GM04504 (cell line): Measurements from ENCODE around the gene POU2F3.

Experiments used
- DNase-seq: peaks from one replicate; pipeline ENCODE4 v3.0.0-alpha.2; 2012; ENCODE audit warnings: low read depth

Gene POU2F3

DNA sequence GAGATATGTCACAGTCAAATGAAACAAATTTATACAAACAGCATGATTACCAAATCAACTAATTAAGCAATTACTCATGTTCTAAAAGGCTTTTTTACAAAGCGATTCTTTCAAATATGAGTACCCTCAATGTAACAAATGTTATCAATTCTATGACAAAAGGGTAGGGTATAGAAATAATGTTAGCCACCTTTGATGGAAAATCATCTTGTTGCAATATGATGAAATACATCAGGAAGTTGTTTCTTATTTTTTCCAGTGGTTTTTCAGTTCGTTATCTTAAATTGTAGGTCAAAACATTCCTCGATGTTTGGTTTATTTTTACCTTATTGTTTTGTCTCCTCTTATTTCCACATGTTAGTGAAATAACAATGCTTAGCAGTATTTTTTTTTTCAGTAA, 102.7 kb downstream of the POU2F3 start:
- DNase-seq = no peak

DNA sequence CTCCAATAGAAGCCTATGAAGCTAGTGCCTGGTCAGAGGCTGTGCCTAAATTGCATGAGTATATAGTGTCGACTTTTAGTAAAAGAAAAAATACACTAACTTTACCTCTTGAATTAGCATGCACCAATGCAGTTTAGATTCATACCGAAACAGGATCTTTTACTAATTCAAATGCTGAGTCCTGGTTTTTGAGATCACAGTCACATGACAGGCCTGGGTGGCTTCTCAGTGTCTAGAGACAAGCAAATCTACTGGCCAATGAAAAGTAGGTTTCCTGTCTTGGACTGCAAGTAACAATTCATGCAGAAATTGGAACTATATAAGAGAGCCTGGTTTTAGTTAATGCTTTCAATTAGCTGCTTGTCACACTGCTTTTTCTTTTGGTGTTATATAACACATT, 103.5 kb downstream of the POU2F3 start:
- no peak for DNase-seq

DNA sequence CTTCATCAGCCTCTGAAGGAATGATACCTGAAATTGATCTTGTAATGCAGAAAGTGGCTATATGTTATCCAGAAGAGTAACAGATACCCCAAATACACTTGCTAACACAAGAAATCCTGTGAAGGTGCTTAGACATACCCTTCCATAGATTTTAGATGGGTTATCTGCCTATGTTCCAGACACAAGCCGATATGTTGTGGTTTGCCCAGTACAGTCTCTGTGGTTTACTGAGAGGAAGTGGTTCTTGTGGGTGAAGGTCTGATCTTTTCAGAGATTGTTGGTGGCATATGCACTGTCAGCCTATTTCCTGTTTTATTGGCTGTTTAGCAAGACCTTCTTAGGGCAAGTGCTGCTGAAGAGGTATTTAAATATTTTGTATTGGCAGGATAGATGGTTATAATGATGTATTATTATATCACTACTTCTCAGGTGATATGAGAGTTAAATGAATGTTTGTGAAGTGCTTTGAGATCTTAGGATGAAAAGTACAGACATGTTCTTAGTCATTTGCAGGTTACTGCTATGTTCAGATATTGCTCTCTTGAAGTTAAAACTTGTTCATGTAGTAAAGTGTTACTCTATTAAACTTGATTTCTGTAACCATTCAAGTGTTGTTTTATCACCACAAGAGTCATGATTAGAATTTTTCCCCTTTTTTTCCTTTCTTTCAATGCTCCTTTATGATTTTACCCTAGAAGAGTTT, 104.5 kb downstream of the POU2F3 start:
- DNase-seq = no peak

DNA sequence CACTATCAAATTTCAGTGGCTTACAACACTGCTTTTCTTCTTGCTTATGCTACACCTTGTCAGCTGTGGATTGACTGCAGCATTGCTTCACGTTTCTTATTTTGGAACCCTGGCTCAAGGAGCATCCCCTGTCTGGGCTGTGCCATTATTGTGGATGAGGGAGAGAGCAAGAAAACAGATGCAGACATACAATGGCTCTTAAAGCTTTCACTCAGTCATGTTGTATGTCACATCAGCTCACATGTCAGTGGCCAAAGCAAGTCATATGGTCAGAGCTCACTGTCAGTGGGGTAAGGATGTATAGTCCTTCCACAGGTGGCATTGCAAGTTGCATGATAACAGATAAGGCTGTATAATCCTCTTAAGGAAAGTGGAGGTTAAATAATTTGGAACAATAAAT, 106.3 kb downstream of the POU2F3 start:
- no peak for DNase-seq

DNA sequence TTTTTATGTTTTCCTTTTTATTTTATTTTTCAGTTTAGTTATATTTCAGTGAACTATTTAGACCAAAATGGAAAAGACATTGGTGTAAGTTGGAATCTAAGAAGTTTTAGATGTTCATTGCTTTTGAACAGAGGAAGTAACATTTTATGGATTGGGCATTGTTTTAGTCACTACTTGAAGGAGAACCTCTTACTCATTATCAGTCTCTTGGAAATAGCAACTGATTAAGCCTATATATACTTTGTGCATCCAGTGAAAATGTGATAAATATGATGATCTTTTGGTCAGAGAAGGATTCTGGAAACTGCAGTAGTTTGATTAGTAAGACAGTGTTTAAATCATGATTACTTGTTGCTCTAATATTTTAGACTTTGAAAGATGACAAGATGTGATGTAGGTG, 110.7 kb downstream of the POU2F3 start:
- no peak for DNase-seq

DNA sequence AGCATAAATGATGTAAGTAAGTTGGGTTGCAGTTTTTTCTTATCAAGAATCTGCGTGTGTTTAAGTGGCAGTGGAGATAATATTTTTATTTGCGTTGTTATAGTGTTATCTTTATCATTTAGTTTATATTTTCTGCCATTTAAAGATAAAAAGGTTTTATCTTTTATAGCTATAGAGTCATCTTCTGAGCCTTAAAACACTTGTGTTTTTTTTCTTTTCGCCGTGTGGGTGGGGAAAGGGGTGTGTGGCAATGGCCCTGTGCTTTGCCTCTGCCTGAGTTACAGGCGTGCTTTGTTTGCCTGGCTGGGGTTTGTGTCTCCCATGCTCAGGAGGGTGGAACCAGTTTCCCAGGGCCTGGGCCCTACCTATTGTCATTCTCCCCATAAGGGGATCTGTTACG, 112.5 kb downstream of the POU2F3 start:
- no peak for DNase-seq

DNA sequence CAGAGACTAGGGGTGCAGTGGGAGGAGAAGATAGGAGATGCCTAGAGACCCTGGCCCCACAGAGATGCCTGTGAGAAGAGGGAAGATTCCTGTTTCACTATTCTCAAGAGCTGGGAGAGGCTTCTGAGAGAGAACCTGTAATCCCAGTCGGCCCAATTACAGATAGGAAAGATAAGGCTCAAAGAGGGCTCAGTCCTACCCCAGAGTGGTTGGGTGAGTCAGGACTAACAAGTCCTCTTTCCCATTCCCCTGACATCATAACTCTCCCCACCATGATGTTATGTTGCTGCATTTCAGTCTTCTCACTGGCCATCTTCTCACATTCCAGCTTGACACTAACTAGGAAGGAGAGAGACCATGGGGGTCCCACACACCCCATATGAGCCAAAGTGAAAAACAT, 114.1 kb downstream of the POU2F3 start:
- DNase-seq = no peak

DNA sequence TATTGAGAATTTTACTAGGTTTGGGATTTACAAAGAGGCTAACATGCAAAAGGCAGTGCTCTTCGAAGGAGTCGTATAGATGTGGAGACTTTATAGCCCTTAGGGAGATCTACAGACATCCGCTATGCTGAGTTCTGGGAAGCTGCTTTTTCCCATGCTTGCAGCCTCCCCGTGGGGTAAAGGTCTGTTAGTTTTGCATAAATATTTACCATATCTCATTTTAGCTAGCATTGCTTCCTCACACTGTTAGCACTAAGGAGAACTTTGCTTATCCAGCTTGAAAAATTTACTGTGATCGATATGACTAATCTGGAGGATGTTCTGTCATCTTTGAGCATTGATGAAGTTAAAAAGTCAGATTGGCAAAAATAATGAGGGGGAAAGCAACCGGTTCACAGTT, 114.8 kb downstream of the POU2F3 start:
- no peak for DNase-seq

DNA sequence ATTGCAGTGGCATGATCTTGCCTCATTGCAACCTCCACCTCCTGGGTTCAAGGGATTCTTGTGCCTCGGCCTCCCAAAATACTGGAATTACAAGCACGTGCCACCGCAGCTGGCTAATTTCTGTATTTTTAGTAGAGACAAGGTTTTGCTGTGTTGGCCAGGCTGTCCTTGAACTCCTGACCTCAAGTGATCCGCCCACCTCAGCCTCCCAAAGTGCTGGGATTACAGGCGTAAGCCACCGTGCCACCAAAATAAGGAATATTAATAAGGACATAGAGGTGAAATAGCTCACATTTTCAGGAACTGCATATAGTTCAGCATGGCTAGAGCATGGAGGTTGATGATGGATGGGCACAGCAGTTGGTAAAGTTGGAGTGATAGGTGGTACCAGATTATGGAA, 117.7 kb downstream of the POU2F3 start:
- DNase-seq = no peak

DNA sequence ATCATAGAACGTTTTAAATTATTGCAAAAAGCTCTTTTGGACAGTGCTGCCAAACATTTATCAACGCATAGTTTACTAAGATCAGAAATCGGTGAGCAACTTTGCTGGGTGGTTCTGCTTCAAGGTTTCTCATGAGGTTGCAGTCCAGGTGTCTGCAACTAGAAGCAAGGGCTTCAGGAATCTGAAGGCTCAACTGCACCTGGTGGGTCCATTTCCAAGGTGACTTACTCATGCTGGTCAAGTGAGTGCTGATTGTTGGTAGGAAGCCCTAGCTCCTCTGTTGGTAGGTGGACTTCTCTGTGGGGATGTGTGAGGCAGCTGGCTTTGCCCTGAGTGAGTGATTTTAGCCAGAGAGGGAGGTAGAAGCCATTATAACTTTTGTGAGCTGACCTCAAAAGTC, 118.8 kb downstream of the POU2F3 start:
- no peak for DNase-seq

DNA sequence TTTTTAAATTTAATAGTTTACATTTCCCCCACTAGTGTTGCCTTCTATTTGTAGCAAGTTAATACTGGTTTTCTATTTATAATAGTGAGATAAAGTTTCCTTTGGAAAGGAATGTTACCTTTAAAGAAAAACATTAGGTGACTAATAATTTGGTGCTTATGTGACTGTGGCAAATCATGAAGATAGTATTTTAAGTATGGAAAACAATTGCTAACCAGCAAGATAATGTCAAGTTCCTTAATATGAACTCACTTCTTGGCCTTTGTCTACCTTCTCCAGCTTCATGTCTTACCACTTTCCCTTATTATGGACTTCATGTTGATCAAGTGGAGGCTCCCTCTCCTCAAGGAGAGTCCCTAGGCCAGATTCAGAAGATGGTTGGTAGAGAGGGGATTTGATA, 123.5 kb downstream of the POU2F3 start:
- no peak for DNase-seq

DNA sequence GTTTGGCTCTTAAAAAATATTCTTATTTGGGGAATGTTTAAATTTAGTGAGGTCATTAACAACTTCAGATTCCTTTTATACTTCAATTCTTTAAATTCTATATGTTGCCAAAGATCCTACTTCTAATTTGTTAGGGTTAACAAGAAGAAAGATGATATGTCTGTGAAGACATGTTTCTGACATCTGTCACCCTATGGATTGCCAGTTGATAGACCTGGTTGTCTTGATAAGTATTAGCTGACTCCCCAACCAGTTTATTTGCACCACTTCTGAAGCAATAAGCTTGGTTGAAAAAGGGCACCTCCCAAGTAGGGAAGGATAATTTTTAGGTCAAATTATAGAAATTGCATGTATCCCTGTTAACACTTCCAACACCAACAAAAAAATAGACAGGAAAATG, 125.6 kb downstream of the POU2F3 start:
- no peak for DNase-seq
